Measurements from ENCODE around the gene RAB3GAP1. TPM values are rescaled to one million over a fixed set of nuclear protein-coding genes. Genes with fewer than 3 reads are reported as not detected.

Gene RAB3GAP1
- total and polyA plus RNA-seq, 2 of the 4 experiments (the other 2 are of a cell fraction) = 21.2 to 65.8 TPM

DNA sequence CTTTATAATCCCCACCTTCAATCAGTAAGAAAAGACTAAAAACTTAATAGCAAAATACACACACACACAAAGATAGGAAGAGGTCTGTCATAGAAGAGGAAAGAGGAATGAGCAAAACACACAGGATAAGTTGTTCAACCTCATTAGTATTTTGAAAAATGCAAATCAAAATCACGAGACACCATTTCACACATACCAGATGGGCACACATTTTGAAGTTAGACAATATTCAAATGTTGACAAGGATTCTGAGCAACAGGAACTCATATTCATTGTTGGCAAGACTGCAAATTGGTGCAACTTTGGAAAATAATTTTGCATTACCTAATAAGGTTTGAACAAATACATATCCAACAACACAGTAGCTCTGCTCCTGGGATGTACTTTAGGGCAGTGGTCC lies 127.6 kb downstream of the RAB3GAP1 start:
- POLR2A ChIA-PET (ENCODE audit: unreplicated experiment) = no interaction called here
- ATAC-seq (ENCODE audit: low read depth) = no peak
- no peak overlapping the region for H3K18ac ChIP-seq (ENCODE audit: low read depth, low read length)

More for the DNA sequence above, 127.6 kb downstream of the RAB3GAP1 start:
- TF ChIP-seq NFE2L2 (IDR thresholded peaks at IDR 0.05; ENCODE audit: low read depth, low read length) = no peak
- TF ChIP-seq, protein P1, sequence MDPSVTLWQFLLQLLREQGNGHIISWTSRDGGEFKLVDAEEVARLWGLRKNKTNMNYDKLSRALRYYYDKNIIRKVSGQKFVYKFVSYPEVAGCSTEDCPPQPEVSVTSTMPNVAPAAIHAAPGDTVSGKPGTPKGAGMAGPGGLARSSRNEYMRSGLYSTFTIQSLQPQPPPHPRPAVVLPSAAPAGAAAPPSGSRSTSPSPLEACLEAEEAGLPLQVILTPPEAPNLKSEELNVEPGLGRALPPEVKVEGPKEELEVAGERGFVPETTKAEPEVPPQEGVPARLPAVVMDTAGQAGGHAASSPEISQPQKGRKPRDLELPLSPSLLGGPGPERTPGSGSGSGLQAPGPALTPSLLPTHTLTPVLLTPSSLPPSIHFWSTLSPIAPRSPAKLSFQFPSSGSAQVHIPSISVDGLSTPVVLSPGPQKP (IDR thresholded peaks at IDR 0.05; ENCODE audit: borderline replicate concordance, low read depth, low read length) = no peak
- TF ChIP-seq RFX5 (IDR thresholded peaks at IDR 0.05; ENCODE audit: low read depth, low read length) = no peak
- TF ChIP-seq RAD21 (IDR thresholded peaks at IDR 0.05; ENCODE audit: low read length) = no peak
- TF ChIP-seq RCOR1 (IDR thresholded peaks at IDR 0.05; ENCODE audit: insufficient replicate concordance, low read length) = no peak
- TF ChIP-seq, protein P2, sequence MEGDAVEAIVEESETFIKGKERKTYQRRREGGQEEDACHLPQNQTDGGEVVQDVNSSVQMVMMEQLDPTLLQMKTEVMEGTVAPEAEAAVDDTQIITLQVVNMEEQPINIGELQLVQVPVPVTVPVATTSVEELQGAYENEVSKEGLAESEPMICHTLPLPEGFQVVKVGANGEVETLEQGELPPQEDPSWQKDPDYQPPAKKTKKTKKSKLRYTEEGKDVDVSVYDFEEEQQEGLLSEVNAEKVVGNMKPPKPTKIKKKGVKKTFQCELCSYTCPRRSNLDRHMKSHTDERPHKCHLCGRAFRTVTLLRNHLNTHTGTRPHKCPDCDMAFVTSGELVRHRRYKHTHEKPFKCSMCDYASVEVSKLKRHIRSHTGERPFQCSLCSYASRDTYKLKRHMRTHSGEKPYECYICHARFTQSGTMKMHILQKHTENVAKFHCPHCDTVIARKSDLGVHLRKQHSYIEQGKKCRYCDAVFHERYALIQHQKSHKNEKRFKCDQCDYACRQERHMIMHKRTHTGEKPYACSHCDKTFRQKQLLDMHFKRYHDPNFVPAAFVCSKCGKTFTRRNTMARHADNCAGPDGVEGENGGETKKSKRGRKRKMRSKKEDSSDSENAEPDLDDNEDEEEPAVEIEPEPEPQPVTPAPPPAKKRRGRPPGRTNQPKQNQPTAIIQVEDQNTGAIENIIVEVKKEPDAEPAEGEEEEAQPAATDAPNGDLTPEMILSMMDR (conservative IDR thresholded peaks at IDR 0.05; ENCODE audit: low read depth, low read length) = no peak
- TF ChIP-seq, protein P3, sequence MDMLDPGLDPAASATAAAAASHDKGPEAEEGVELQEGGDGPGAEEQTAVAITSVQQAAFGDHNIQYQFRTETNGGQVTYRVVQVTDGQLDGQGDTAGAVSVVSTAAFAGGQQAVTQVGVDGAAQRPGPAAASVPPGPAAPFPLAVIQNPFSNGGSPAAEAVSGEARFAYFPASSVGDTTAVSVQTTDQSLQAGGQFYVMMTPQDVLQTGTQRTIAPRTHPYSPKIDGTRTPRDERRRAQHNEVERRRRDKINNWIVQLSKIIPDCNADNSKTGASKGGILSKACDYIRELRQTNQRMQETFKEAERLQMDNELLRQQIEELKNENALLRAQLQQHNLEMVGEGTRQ (IDR thresholded peaks at IDR 0.05; ENCODE audit: low read depth, low read length) = no peak
- H3K4me3 ChIP-seq (ENCODE audit: insufficient read depth, low read depth, low read length) = no peak overlapping the region
- H3K4me2 ChIP-seq (ENCODE audit: low read depth, low read length) = no peak overlapping the region
- H2BK5ac ChIP-seq (ENCODE audit: low read depth, low read length, poor library complexity, severe bottlenecking) = no peak overlapping the region
- H2BK20ac ChIP-seq (ENCODE audit: low read depth, low read length) = no peak overlapping the region
- H3K9me3 ChIP-seq (ENCODE audit: control insufficient read depth, insufficient read depth, low read length) = peaks cover 2% of the 10 kb centered on the region; the same call in 1 of the 2 replicates
- H3K56ac ChIP-seq (ENCODE audit: extremely low read depth, insufficient read depth, low read length) = no peak overlapping the region
- no peak overlapping the region for H4K8ac ChIP-seq (ENCODE audit: low read depth in 2 of 2, low read length in 2 of 2)
- dilution Hi-C loops (cut with HindIII; ENCODE audit: low sequenced_read_pairs, unreplicated experiment) (no loop called here), intact Hi-C loops (cut with micrococcal nuclease) (no loop called here), in situ Hi-C loops (cut with MboI; ENCODE audit: low sequenced_read_pairs) (no loop called here)
- no peak overlapping the region for H2BK120ac ChIP-seq (ENCODE audit: low read depth, low read length)
- BruUV-seq (replicated peaks) = no TSS peak
- no peak overlapping the region for H3K9ac ChIP-seq (ENCODE audit: low read depth, low read length)
- CTCF ChIA-PET = no interaction called here
- H3K4me1 ChIP-seq (ENCODE audit: control insufficient read depth, insufficient read depth, low read length) = peaks cover 2% of the 10 kb centered on the region; the same call in 1 of the 2 replicates
- H2BK15ac ChIP-seq (ENCODE audit: low read depth, low read length) = no peak overlapping the region
- no peak overlapping the region for H3K27ac ChIP-seq (ENCODE audit: insufficient read depth, low read length)
- no peaks in the 10 kb centered on the region for H4K20me1 ChIP-seq (ENCODE audit: insufficient read depth, low read length)
- whole genome bisulfite sequencing, 2 experiments (ENCODE audit: extremely low coverage in 2 of 2, insufficient read length in 1 of 2) = no CpG with 5 or more reads among the region's 1 CpG
- H2AK5ac ChIP-seq (ENCODE audit: low read depth, low read length) = no peak overlapping the region
- H3K79me1 ChIP-seq (ENCODE audit: low read depth in 1 of 2, low read length in 2 of 2) = no peaks in the 10 kb centered on the region
- no peak overlapping the region for H3K23ac ChIP-seq (ENCODE audit: low read depth, low read length)
- H2AFZ ChIP-seq (replicated peaks; ENCODE audit: low read length, poor library complexity) = no peak overlapping the region
- H4K91ac ChIP-seq (ENCODE audit: insufficient read depth, low read depth, low read length) = no peak overlapping the region
- H3K27me3 ChIP-seq (ENCODE audit: control insufficient read depth, insufficient read depth, low read length) = no peaks in the 10 kb centered on the region
- peaks cover 5% of the 10 kb centered on the region; the same call in 1 of the 2 replicates for H3K9me1 ChIP-seq (ENCODE audit: insufficient read depth, low read length)
- no peak overlapping the region for H3K4ac ChIP-seq (ENCODE audit: low read depth, low read length)
- no peak overlapping the region for H3K14ac ChIP-seq (replicated peaks; ENCODE audit: low read depth, low read length)
- DNase-seq = no peak
- H3K36me3 ChIP-seq (ENCODE audit: control insufficient read depth, insufficient read depth, low read length) = peaks cover 8% of the 10 kb centered on the region; the same call in 1 of the 2 replicates
- no peak overlapping the region for H2AK9ac ChIP-seq (replicated peaks; ENCODE audit: low read depth, low read length, poor library complexity)
- no peak overlapping the region for H4K5ac ChIP-seq (ENCODE audit: low read depth, low read length)
